Stomach smooth muscle (tissue), 2 donors: ENCODE measurements around the gene USP7.

Source experiments
- H3K27ac ChIP-seq: one replicate; pipeline ENCODE4 v1.7.0; 2013; ENCODE audit warnings: mild to moderate bottlenecking, low read length, inconsistent platforms
- H3K27me3 ChIP-seq, 2 donors: one replicate each; pipeline ENCODE4 v1.7.0; 2013; ENCODE audit warnings: low read length in 2 of 2; ENCODE audit not compliant: insufficient read depth in 2 of 2, control insufficient read depth in 1 of 2
- H3K36me3 ChIP-seq, 2 donors: one replicate each; pipeline ENCODE4 v1.7.0; 2013; ENCODE audit warnings: low read length in 2 of 2; ENCODE audit not compliant: control insufficient read depth in 2 of 2, insufficient read depth in 2 of 2
- H3K4me1 ChIP-seq: one replicate; pipeline ENCODE4 v1.7.0; 2013; ENCODE audit warnings: low read length; ENCODE audit not compliant: control insufficient read depth, insufficient read depth
- H3K4me3 ChIP-seq, 2 donors: one replicate each; pipeline ENCODE4 v1.7.0; 2013; ENCODE audit warnings: low read length in 2 of 2
- H3K9ac ChIP-seq, 2 donors: one replicate each; pipeline ENCODE4 v1.7.0; 2013; ENCODE audit warnings: low read length in 2 of 2, mild to moderate bottlenecking in 1 of 2
- H3K9me3 ChIP-seq, 2 donors: one replicate each; pipeline ENCODE4 v1.7.0; 2013; ENCODE audit warnings: low read length in 2 of 2; ENCODE audit not compliant: control insufficient read depth in 2 of 2
- donor health status: healthy.
- donor health status: Pancreatic carcinoma.

USP7 gene

DNA sequence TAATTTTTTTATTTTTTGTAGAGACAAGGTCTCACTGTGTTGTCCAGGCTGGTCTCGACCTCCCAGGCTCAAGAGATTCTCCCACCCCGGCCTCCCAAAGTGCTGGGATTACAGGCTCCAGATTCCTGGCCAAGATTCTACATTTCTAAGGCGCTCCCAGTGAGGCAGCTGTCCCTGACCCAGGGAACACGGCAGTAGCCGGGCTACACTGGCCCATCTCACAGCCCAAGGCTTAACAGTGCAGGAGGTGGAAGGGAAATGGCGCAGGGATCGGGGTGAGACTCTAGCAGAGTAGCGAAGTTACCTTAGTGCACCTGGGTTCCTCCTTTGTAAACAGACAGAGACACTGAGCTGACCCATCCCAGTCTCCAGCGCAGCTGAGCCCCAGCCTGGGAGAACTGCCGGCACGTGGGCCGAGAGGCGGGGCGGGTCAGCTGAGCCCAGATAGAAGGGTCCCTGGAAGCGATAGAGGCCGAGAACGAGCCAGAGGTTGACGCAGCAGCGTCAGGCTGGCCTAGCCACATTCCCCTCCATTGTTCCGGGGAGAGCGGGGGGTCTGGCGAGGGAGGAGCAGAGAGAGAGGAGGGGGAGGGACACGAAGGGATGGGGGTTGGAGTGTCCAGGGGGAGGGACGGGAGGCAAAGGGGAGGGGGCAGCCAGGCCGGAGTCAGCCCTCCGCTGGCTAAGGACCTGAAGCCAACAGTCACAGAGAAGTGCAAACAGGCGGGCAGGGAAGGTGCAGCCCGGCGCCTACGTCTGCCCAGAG, 97.4 kb downstream of the USP7 start:
- Histone ChIP-seq H3K36me3 (no peaks in the 10 kb centered on the region), H3K4me1 (peaks cover 48% of the 10 kb centered on the region), H3K27me3 (peaks cover 2 to 11% of the 10 kb centered on the region in 2 donors), H3K9me3 (no peaks in the 10 kb centered on the region), H3K9ac (no peak overlapping the region), H3K4me3 (peak overlapping the region in 1 of 2 donors; percentile 81), H3K27ac (no peak overlapping the region)

- Histone ChIP-seq H3K4me1 (peaks cover 51% of the 10 kb centered on the region), H3K27ac (no peak overlapping the region), H3K9ac (no peak overlapping the region), H3K36me3 (no peaks in the 10 kb centered on the region), H3K9me3 (no peaks in the 10 kb centered on the region), H3K4me3 (no peak overlapping the region), H3K27me3 (peaks cover 2 to 11% of the 10 kb centered on the region in 2 donors)
Measured at GRCh38 chr16:8865145-8865882, 98.4 kb downstream of the USP7 start.

GRCh38 chr16:8864480-8865110, 99.1 kb downstream of the USP7 start:
- H3K4me3 ChIP-seq = no peak overlapping the region
- peaks cover 56% of the 10 kb centered on the region for H3K4me1 ChIP-seq
- no peaks in the 10 kb centered on the region for H3K36me3 ChIP-seq
- peaks cover 2 to 11% of the 10 kb centered on the region in 2 donors for H3K27me3 ChIP-seq
- H3K27ac ChIP-seq = no peak overlapping the region
- H3K9ac ChIP-seq = no peak overlapping the region
- H3K9me3 ChIP-seq = no peaks in the 10 kb centered on the region

GRCh38 chr16:8863594-8864424, 99.9 kb downstream of the USP7 start:
- H3K4me3 ChIP-seq = no peak overlapping the region

DNA sequence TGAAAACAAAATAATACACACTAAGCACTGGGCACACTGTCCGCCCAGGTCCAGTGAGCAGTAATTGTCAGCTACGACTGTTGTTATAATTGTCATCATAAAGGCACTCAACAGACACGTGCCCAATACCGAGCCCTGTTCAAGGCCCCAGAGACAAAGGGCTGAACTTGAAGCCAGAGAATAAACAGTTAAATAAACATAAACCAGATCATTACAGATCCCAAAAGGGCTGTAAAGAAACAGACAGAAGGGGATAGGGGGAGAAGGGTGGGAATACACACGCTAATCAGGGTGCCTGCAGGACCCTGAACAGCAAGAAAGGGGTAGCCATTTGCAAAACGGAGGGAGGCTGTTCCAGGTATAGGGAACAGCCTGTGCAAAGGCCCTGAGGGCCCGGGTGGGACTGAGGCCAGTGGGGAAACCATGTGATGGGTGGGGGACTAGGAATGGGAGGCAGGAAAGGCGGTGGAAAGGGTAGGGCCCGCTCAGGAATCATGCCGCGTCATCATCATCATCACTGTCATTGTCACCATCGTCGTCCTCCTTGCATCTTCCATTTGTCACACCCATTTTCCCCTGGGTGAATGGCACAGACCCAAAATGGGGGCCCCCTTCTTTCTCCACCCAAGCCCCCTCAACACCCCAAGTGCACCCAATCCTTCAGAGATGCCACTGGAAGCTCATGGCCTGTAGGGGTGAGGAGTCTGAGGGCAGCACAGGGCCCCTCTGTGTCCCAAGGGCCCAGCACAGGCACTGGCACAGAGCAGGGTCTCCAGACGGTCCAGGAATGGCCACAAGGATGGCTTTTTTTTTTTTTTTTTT, 101.2 kb downstream of the USP7 start:
- no peak overlapping the region for H3K27ac ChIP-seq
- peaks cover 48% of the 10 kb centered on the region for H3K4me1 ChIP-seq
- H3K27me3 ChIP-seq = peaks cover 2 to 11% of the 10 kb centered on the region in 2 donors
- H3K9ac ChIP-seq = no peak overlapping the region
- no peak overlapping the region for H3K4me3 ChIP-seq
- no peaks in the 10 kb centered on the region for H3K9me3 ChIP-seq
- H3K36me3 ChIP-seq = peaks cover 0 to 4% of the 10 kb centered on the region in 2 donors

More at GRCh38 chr16:8863594-8864424, 99.9 kb downstream of the USP7 start:
- Histone ChIP-seq H3K27ac (no peak overlapping the region), H3K9me3 (no peaks in the 10 kb centered on the region), H3K9ac (no peak overlapping the region), H3K27me3 (peaks cover 2 to 11% of the 10 kb centered on the region in 2 donors), H3K36me3 (no peaks in the 10 kb centered on the region), H3K4me1 (peaks cover 56% of the 10 kb centered on the region)

DNA sequence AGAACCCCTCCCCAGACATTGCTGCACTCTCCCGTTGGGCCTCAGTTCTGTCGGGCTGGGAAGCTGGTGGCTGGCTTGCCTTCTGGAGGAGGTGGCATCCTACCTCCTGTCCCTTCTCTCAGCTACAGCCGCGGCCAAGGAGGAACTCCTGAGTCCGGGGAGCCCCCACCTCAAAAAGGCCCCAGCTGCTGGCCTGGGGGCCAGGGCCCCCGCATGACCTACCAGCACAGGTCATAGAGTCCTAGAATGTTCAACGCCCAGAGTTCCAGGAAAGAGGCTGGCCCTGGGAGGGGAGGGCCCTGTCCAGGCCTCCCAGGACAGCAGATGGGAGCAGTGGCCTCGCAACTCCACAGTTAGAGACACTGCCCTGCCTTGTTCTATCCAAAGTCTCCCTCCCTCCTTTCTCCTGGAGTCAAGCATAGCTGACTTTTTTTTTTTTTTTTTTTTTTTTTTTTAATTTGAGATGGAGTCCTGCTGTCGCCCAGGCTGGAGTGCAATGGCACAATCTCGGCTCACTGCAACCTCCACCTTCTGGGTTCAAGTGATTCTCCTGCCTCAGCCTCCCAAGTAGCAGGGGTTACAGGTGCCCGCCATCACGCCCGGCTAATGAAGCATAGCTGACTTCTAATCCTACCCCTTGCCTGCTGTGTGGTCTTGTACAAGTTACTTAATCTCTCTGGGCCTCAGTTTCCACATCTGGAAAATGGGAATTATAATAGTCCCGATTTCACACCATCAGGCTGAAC, 102.0 kb downstream of the USP7 start:
- Histone ChIP-seq H3K9ac (no peak overlapping the region), H3K4me1 (peaks cover 41% of the 10 kb centered on the region), H3K9me3 (no peaks in the 10 kb centered on the region), H3K36me3 (peaks cover 2 to 4% of the 10 kb centered on the region in 2 donors), H3K4me3 (no peak overlapping the region), H3K27ac (peak overlapping the region; percentile 24), H3K27me3 (peaks cover 2 to 5% of the 10 kb centered on the region in 2 donors)

DNA sequence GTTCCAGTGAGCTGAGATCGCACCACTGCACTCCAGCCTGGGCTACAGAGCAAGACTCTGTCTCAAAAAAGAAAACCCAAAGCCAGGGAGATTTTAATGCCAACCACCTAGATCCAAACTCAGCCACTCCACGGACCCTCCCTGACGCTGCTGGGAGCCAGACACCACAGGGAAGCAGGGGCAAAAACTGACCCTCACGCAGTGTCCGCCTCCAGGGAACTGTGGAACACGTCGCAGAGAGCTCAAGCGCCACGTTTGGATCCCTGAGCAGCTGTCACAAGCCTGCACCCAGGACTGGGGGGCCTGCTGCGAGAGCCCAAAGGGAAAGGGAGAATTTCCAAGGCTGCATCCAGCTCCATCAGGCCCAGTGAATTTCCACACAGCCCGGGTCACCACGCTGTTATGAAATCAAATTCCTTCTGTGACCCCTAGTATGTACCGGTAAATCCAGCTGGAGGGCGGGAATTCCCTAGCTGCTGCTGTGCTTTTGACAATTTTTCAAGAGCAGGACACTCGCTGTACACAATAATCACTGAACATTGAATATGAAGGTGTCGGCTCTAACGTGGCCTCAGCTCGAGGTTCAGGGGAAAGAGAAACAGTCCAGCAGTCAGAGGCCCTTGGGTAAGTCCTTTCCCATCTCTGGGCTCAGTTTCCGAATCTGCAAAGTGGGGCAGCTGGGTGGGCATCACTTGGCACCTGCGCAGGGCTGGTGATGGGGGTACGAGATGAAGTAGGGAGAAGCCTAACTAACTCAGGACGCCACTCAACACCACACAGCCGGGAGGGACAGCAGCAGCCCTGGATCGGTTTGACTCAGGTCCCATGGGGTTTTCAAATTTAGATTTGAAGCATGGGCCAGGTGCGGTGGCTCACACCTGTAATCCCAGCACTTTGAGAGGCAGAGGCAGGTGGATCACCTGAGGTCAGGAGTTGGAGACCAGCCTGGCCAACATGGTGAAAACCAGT, 103.5 kb downstream of the USP7 start:
- Histone ChIP-seq H3K4me1 (peaks cover 31% of the 10 kb centered on the region), H3K36me3 (peaks cover 6 to 7% of the 10 kb centered on the region in 2 donors), H3K4me3 (no peak overlapping the region), H3K9ac (peak overlapping the region in 1 of 2 donors; percentile 22), H3K9me3 (no peaks in the 10 kb centered on the region), H3K27ac (no peak overlapping the region), H3K27me3 (no peaks in the 10 kb centered on the region)

DNA sequence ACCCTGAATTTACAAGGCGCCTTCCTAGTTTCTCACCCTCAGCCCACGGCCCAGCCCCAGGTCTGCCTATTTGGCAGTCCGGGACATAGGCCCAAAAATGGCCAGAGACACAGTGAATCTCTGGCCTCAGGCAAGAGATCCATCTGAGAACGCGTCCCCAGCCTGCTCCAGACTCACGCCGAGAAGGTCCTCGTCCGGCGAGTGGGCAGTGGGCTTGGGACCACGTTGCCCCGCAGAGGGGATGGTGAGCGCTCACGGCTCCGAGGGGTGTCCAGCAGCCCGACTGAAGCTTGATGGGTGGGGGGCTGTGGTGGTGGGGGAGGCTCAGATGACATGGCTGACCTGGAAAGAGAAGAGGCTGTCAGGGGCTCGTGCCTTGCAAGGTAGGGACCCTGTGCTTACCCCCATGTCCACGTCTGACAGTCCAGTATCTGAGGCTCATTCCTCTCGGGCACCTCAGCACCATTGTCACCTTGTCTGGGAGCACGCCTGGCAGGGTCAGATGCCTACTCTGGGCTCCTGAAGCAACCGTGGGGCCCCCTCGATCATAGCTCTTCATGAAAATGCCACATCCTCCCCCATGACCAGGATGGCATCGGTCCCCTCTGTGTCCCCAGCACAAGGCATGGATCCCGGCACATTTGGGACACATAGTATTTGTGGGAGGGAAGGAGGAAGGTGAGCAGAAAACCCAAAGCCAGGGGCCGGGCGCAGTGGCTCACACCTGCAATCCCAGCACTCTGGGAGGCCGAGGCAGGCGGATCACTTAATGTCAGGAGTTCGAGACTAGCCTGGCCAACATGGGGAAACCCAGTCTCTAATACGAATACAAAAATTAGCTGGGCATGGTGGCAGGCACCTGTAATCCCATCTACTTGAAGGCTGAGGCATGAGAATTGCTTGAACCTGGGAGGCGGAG, 104.5 kb downstream of the USP7 start:
- Histone ChIP-seq H3K36me3 (peaks cover 7 to 8% of the 10 kb centered on the region in 2 donors), H3K4me3 (no peak overlapping the region), H3K9me3 (no peaks in the 10 kb centered on the region), H3K27ac (no peak overlapping the region), H3K9ac (no peak overlapping the region), H3K27me3 (no peaks in the 10 kb centered on the region), H3K4me1 (peaks cover 22% of the 10 kb centered on the region)
